HepG2 (cell line): ENCODE results near the gene FRMD4B.

ENCODE experiments used
- CTCF ChIP-seq: sonication (generic); formaldehyde crosslinking; IDR thresholded peaks from 2 replicates; pipeline ENCODE4 v1.5.0; 2020; ENCODE audit warnings: mild to moderate bottlenecking, missing genetic modification reagents, moderate library complexity
- GABPB1 ChIP-seq: IDR thresholded peaks from 2 replicates; pipeline ENCODE4 v1.6.1; 2016; ENCODE audit warnings: mild to moderate bottlenecking, missing genetic modification reagents, moderate library complexity, missing compliant biosample characterization
- HDAC1 ChIP-seq: sonication (generic); formaldehyde crosslinking; IDR thresholded peaks from 2 replicates; pipeline ENCODE4 v1.5.1; 2020; ENCODE audit warnings: mild to moderate bottlenecking, missing genetic modification reagents
- NFIB ChIP-seq: sonication (generic); formaldehyde crosslinking; IDR thresholded peaks from 2 replicates; pipeline ENCODE4 v1.9.0; 2021; ENCODE audit warnings: missing genetic modification reagents, mild to moderate bottlenecking, borderline replicate concordance
- PRDM15 ChIP-seq: sonication (generic); formaldehyde crosslinking; IDR thresholded peaks from 2 replicates; pipeline ENCODE4 v1.4.0; 2020; ENCODE audit warnings: missing genetic modification reagents
- RAD51 ChIP-seq: fragments of 450-650 bp; IDR thresholded peaks from 2 replicates; pipeline ENCODE4 v1.6.1; 2016; ENCODE audit warnings: borderline replicate concordance
- SIX4 ChIP-seq: sonication (generic); formaldehyde crosslinking; IDR thresholded peaks from 2 replicates; pipeline ENCODE4 v1.4.0; 2020; ENCODE audit warnings: missing genetic modification reagents
- U2AF1 ChIP-seq: fragments of 200-400 bp; formaldehyde crosslinking; optimal IDR thresholded peaks from 2 replicates; pipeline ENCODE3; 2017; ENCODE audit warnings: mild to moderate bottlenecking, low read depth, low read length
- USF2 ChIP-seq, 2 experiments: sonication (generic) in 1 of 2; formaldehyde crosslinking in 1 of 2; IDR thresholded peaks; 2 replicates each; pipeline versions ENCODE4 v1.5.1 to v1.6.1; 2011 to 2020; ENCODE audit warnings: borderline replicate concordance in 1 of 2, low read depth in 1 of 2, low read length in 1 of 2, mild to moderate bottlenecking in 1 of 2, missing genetic modification reagents in 1 of 2, moderate library complexity in 1 of 2
- ZNF580 ChIP-seq: IDR thresholded peaks from 2 replicates; pipeline ENCODE4 v1.6.1; 2016; ENCODE audit warnings: low read depth, borderline replicate concordance

- TF ChIP-seq SIX4 (CRISPR knock-in tag) (no peak), USF2 (IDR thresholded peaks at IDR 0.05; ENCODE audit: low read depth, low read length) (no peak), USF2 (CRISPR knock-in tag; IDR thresholded peaks at IDR 0.05; ENCODE audit: borderline replicate concordance) (no peak), PRDM15 (CRISPR knock-in tag) (no peak), RAD51 (no peak), HDAC1 (CRISPR knock-in tag) (no peak), CTCF (CRISPR knock-in tag) (no peak), U2AF1 (no peak), GABPB1 (CRISPR knock-in tag) (no peak), ZNF580 (CRISPR knock-in tag) (no peak), NFIB (CRISPR knock-in tag) (no peak)
Observed at GRCh38 chr3:69197922-69198530, 187.9 kb downstream of the FRMD4B start.
